Measurements from ENCODE around the gene PTBP3.

GRCh38 chr9:112226091-112226490, 107.3 kb downstream of the PTBP3 start:
- TF ChIP-seq, protein P1, sequence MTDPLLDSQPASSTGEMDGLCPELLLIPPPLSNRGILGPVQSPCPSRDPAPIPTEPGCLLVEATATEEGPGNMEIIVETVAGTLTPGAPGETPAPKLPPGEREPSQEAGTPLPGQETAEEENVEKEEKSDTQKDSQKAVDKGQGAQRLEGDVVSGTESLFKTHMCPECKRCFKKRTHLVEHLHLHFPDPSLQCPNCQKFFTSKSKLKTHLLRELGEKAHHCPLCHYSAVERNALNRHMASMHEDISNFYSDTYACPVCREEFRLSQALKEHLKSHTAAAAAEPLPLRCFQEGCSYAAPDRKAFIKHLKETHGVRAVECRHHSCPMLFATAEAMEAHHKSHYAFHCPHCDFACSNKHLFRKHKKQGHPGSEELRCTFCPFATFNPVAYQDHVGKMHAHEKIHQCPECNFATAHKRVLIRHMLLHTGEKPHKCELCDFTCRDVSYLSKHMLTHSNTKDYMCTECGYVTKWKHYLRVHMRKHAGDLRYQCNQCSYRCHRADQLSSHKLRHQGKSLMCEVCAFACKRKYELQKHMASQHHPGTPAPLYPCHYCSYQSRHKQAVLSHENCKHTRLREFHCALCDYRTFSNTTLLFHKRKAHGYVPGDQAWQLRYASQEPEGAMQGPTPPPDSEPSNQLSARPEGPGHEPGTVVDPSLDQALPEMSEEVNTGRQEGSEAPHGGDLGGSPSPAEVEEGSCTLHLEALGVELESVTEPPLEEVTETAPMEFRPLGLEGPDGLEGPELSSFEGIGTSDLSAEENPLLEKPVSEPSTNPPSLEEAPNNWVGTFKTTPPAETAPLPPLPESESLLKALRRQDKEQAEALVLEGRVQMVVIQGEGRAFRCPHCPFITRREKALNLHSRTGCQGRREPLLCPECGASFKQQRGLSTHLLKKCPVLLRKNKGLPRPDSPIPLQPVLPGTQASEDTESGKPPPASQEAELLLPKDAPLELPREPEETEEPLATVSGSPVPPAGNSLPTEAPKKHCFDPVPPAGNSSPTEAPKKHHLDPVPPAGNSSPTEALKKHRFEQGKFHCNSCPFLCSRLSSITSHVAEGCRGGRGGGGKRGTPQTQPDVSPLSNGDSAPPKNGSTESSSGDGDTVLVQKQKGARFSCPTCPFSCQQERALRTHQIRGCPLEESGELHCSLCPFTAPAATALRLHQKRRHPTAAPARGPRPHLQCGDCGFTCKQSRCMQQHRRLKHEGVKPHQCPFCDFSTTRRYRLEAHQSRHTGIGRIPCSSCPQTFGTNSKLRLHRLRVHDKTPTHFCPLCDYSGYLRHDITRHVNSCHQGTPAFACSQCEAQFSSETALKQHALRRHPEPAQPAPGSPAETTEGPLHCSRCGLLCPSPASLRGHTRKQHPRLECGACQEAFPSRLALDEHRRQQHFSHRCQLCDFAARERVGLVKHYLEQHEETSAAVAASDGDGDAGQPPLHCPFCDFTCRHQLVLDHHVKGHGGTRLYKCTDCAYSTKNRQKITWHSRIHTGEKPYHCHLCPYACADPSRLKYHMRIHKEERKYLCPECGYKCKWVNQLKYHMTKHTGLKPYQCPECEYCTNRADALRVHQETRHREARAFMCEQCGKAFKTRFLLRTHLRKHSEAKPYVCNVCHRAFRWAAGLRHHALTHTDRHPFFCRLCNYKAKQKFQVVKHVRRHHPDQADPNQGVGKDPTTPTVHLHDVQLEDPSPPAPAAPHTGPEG (CRISPR knock-in tag; IDR thresholded peaks at IDR 0.05), result no peak
- no peak for TF ChIP-seq CBFB (CRISPR knock-in tag; IDR thresholded peaks at IDR 0.05)
